ENCODE measurements around the gene CCDC106.

The CCDC106 gene

DNA sequence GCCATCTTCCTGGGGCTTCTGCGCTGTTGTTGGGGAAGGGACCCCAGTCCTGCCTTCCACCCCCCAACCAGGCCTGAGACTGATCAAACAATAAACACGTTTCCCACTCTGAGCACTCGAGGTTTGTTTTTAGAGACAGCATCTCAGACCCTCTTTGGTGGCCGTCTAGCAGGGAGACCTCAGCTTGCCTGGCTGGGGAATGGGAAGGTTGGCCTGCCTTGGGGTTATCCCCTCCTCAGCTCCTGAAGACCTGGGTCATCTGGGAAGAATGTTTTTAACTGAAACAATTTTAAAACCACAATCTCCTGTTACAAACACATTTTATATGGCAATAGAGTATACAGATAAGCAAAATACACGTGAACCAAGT lies 2.5 kb upstream of the CCDC106 start:
- TF ChIP-seq, protein P1, sequence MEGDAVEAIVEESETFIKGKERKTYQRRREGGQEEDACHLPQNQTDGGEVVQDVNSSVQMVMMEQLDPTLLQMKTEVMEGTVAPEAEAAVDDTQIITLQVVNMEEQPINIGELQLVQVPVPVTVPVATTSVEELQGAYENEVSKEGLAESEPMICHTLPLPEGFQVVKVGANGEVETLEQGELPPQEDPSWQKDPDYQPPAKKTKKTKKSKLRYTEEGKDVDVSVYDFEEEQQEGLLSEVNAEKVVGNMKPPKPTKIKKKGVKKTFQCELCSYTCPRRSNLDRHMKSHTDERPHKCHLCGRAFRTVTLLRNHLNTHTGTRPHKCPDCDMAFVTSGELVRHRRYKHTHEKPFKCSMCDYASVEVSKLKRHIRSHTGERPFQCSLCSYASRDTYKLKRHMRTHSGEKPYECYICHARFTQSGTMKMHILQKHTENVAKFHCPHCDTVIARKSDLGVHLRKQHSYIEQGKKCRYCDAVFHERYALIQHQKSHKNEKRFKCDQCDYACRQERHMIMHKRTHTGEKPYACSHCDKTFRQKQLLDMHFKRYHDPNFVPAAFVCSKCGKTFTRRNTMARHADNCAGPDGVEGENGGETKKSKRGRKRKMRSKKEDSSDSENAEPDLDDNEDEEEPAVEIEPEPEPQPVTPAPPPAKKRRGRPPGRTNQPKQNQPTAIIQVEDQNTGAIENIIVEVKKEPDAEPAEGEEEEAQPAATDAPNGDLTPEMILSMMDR (IDR thresholded peaks at IDR 0.05; ENCODE audit: low read length, missing control alignments), result no peak
- no peak for DNase-seq (ENCODE audit: low read depth)
- H3K4me3 ChIP-seq (replicated peaks; ENCODE audit: low read depth, low read length), result no peak overlapping the region

DNA sequence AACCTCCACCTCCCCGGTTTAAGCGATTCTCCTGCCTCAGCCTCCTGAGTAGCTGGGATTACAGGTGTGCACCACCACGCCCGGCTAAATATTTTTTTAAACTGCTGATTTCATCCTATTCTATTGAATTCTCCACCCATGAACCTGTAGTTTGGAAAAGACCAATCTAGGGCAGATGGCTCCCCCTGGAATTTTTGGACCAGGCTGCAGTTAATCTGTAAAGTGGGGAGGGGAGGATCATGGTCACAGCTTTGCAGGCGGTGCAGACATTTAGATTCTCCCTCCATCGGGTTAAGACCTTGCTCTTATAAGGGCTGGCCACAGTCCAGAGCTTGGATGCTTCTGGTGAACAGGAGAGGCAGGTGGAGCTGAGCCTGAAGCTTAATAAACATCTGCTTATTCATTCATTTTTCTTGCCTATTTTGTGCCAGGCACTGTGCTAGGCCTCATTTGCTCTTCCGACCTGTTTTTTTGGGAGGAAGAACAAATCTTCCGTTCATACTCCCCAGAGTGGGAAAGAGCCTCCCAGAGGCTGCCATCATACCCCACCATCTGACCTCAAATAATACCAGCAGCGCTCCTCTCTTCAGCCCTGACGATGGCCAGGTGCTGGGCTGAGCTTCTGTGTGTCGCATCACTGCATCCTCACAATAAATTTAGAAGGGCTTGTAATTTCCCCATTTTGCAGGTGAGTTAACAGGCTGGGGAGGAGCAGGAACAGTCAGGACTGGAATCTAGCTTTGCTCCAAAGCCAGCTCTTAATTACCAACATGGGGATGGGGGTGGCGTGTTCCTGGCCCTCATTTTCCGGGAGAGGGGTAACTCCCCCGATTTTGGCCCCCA lies 902 bp upstream of the CCDC106 start:
- DNase-seq (ENCODE audit: low read depth), result no peak
- TF ChIP-seq, protein P1 (IDR thresholded peaks at IDR 0.05; ENCODE audit: low read length, missing control alignments), result no peak
- peak overlapping the region; percentile 73 for H3K4me3 ChIP-seq (replicated peaks; ENCODE audit: low read depth, low read length)

DNA sequence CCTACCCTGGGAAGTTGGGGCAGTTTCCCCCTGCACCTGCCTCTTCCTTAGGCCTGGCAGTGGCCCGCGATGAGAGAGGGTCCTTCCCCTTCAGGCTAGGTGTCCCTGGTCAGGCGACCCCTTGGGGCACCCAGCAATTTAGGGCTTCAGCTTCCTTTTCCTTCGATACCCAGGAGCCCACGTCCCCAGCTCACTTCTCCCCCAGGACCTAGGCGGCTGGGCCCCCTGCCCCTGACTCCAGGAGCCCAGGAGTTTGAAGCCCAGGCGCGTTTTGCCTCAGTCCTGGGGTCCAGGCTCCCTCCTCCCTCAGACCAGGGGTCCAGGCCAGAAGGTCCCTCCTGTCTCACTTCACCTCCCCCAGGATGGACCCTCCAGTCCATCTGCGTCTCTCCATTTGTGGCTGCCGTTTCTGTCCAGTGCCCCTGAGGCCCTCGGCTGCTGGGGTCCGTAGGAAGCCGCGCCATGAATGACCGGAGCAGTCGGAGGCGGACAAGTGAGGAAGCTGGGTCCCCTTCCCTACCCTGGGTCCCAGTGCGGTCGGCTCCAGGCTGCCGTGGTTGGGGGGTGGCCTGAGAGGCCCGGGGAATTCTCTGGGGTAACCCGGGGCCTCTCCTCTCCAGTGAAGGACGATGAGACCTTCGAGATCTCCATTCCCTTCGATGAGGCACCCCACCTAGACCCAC lies 714 bp downstream of the CCDC106 start:
- DNase-seq (ENCODE audit: low read depth), result no peak
- TF ChIP-seq, protein P1 (IDR thresholded peaks at IDR 0.05; ENCODE audit: low read length, missing control alignments), result no peak
- H3K4me3 ChIP-seq (replicated peaks; ENCODE audit: low read depth, low read length), result peak overlapping the region; percentile 73

DNA sequence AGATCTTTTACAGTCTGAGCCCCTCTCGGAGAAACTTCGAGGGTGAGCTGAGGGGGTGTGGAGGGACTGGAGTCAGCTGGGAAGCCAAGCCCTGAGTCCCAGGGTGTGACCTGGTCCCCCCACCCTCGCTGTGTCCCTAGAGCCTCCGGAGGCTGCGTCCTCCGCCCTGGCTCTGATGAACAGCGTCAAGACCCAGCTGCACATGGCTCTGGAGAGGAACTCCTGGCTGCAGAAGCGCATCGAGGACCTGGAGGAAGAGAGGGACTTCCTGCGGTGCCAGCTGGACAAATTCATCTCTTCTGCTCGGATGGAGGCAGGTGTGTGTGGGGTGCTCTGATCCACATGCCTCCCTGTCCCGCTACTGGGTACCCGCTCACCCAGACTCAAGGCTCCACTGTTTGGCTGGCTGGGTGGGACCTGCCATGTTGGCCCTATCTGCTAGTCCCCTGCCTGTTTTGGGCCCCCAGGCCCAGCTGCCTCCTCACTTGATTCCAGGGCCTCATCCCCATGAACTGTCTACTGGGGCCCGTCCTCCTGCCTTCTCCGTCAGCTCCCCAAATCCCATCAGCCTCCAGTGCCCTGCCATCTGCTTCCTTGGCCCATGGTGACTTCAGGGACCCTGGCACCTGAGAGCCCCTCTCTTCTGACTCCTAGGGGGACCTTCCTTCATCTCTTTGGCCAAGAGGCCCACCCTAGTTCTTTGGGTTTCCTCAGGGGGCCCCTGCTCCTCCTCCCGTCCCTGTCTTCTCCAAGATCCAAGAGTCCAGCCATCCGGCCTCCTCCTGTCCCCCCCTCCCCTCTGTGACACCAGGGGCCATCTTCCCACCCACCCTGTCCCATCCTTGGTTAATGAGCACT lies 1.5 kb downstream of the CCDC106 start:
- H3K4me3 ChIP-seq (replicated peaks; ENCODE audit: low read depth, low read length), result peak overlapping the region; percentile 12
- no peak for DNase-seq (ENCODE audit: low read depth)
- TF ChIP-seq, protein P1 (IDR thresholded peaks at IDR 0.05; ENCODE audit: low read length, missing control alignments), result no peak

DNA sequence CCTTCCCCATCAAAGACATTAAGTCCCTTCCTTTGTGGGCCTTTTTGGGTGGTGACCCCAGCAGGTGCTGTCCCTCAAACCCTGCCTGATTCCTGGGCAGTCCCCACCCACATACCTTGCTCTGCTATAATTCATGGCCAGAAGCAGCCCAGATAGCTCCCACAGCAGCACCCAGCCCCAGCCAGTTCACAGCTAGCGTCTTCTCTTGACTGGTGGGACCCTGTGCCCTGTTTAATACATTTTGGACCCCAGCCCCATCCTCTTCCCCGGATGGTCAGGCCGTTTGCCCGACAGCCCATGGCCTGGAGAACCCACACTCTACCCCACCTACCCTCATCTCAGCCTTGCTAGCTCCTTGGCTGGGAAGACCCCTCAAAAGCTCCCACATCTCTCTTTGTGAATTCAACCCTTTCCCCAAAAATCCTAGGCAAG lies 2.1 kb downstream of the CCDC106 start:
- TF ChIP-seq, protein P1 (IDR thresholded peaks at IDR 0.05; ENCODE audit: low read length, missing control alignments), result no peak
- no peak overlapping the region for H3K4me3 ChIP-seq (replicated peaks; ENCODE audit: low read depth, low read length)
- DNase-seq (ENCODE audit: low read depth), result no peak

DNA sequence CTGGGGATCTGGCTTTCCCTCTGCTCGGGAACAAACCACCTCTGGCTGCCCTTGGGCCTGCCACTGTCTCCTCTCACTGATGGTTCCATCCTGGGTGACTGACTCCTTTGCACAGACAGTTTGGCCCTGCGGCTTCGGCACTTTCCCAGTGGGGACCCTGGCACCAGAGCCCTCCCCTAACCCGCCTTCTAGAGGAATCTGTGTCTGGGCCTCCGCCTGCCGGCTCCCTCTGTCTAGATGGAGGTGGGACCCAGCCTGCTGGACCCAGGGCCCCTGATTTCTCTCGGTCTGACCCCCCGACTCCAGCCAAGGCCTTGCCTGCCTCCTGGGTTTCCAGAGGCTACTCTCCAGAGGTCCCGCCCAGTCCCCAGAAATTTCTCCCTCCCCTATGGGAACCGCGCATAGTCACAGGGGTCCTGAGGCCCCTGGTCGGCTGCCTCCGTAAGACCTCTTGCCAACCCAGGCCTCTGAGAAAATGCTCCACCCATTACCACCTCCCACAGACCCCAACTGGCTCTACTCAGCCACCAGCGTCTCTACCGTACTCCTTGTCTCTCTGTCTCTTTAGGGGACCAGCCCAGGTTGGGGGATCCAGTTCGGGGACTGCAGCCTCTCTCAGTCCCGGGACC lies 2.7 kb downstream of the CCDC106 start:
- TF ChIP-seq, protein P1 (IDR thresholded peaks at IDR 0.05; ENCODE audit: low read length, missing control alignments), result no peak
- DNase-seq (ENCODE audit: low read depth), result no peak

More for the DNA sequence above, 2.7 kb downstream of the CCDC106 start:
- H3K4me3 ChIP-seq (replicated peaks; ENCODE audit: low read depth, low read length), result no peak overlapping the region

Measured in fibroblast of pulmonary artery (primary cell).